ENCODE measurements around the gene MS4A4A.

DNA sequence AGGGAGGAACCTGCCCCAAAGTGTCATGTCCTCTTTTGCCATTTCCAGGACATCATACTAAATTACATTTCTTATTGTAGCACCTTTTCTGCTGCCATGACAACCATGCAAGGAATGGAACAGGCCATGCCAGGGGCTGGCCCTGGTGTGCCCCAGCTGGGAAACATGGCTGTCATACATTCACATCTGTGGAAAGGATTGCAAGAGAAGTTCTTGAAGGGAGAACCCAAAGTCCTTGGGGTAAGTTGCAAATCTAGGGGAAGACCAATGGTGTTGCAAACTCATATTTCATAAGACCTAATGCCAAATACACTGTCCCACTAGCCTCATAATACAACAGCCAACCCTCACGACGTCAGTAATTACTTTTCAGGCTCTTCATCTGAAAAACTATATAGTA, 11.7 kb downstream of the MS4A4A start:
- no peak for TF ChIP-seq CTCF (IDR thresholded peaks at IDR 0.05)
- no peak for TF ChIP-seq POLR2A (IDR thresholded peaks at IDR 0.05)

All from thyroid gland (tissue), 4 donors.